OCI-LY1 (cell line): Measurements from ENCODE around the gene LAG3.

Experiments used
- H2AFZ ChIP-seq: fragments of 200-600 bp; sonication (generic), shearing (Covaris generic); 2 replicates; pipeline ENCODE4 v1.6.0; 2014; ENCODE audit warnings: antibody characterized with exemption, mild to moderate bottlenecking, low read length
- H3F3A ChIP-seq: fragments of 200-600 bp; sonication (generic), shearing (Covaris generic); 2 replicates; pipeline ENCODE4 v1.6.0; 2014; ENCODE audit warnings: mild to moderate bottlenecking, antibody characterized with exemption, low read length, moderate library complexity; ENCODE audit not compliant: insufficient read depth
- H3K27ac ChIP-seq: fragments of 200-600 bp; sonication (generic); 2 replicates; pipeline ENCODE4 v1.5.1; 2014; ENCODE audit warnings: low read length, mixed run types, mild to moderate bottlenecking, low read depth; ENCODE audit not compliant: poor library complexity, severe bottlenecking
- H3K27me3 ChIP-seq: fragments of 200-600 bp; sonication (generic); 2 replicates; pipeline ENCODE4 v1.6.0; 2014; ENCODE audit warnings: antibody characterized with exemption, mild to moderate bottlenecking, low read length, moderate library complexity; ENCODE audit not compliant: insufficient read depth
- H3K36me3 ChIP-seq: fragments of 200-600 bp; sonication (generic); 2 replicates; pipeline ENCODE4 v1.6.1; 2014; ENCODE audit warnings: mild to moderate bottlenecking, antibody characterized with exemption, low read length, moderate library complexity, mixed read lengths; ENCODE audit not compliant: insufficient read depth
- H3K4me1 ChIP-seq: fragments of 200-600 bp; sonication (generic); 2 replicates; pipeline ENCODE4 v1.5.1; 2014; ENCODE audit warnings: mild to moderate bottlenecking, low read length, moderate library complexity; ENCODE audit not compliant: insufficient read depth, severe bottlenecking
- H3K4me2 ChIP-seq: fragments of 200-600 bp; sonication (generic), shearing (Covaris generic); 2 replicates; pipeline ENCODE4 v1.6.1; 2014; ENCODE audit warnings: low read length
- H3K4me3 ChIP-seq: fragments of 200-600 bp; sonication (generic); 2 replicates; pipeline ENCODE4 v1.5.1; 2014; ENCODE audit warnings: low read length, low read depth, mild to moderate bottlenecking, mixed read lengths; ENCODE audit not compliant: poor library complexity, severe bottlenecking
- H3K79me2 ChIP-seq: fragments of 200-600 bp; shearing (Covaris generic); 2 replicates; pipeline ENCODE4 v1.6.1; 2016; ENCODE audit warnings: mixed run types, low read length, mixed read lengths; ENCODE audit not compliant: insufficient read depth
- H3K9ac ChIP-seq: fragments of 200-600 bp; sonication (generic), shearing (Covaris generic); 2 replicates; pipeline ENCODE4 v1.6.1; 2014; ENCODE audit warnings: mild to moderate bottlenecking, low read length, mixed read lengths
- H3K9me2 ChIP-seq: fragments of 200-600 bp; sonication (generic), shearing (Covaris generic); 2 replicates; pipeline ENCODE4 v1.6.1; 2014; ENCODE audit warnings: low read depth, mild to moderate bottlenecking, low read length, mixed read lengths
- H3K9me3 ChIP-seq: fragments of 200-600 bp; shearing (Covaris generic); 2 replicates; pipeline ENCODE4 v1.6.1; 2014; ENCODE audit warnings: low read length, mixed read lengths
- H4K20me1 ChIP-seq: fragments of 200-600 bp; sonication (generic), shearing (Covaris generic); 2 replicates; pipeline ENCODE4 v1.6.0; 2016; ENCODE audit warnings: mild to moderate bottlenecking, low read length; ENCODE audit not compliant: insufficient read depth
- CTCF ChIP-seq: fragments of 200-600 bp; sonication (generic), shearing (Covaris generic); IDR thresholded peaks from 2 replicates; pipeline ENCODE4 v1.5.1; 2017; ENCODE audit warnings: mild to moderate bottlenecking, antibody characterized with exemption, low read length, moderate library complexity, mixed read lengths
- EZH2 ChIP-seq: fragments of 200-600 bp; sonication (generic), shearing (Covaris generic); IDR thresholded peaks from 2 replicates; pipeline ENCODE4 v1.8.0; 2017; ENCODE audit warnings: borderline replicate concordance, mixed run types, mild to moderate bottlenecking, antibody characterized with exemption, low read length, moderate library complexity, mixed read lengths

Gene LAG3

GRCh38 chr12:6752921-6753771, 19.2 kb upstream of the LAG3 start, which contains the start of gene MLF2:
MLF2 (minus strand) TSS chr12:6753141; CDS start chr12:6752334, 807 bp downstream.
- Histone ChIP-seq H3K4me1 (peaks cover 10% of the 10 kb centered on the region), H3K27me3 (no peaks in the 10 kb centered on the region), H3K9ac (peak within 1 kb of the TSS; percentile 90), H3K4me2 (peak within 1 kb of the TSS; percentile 84), H3K4me3 (peak within 1 kb of the TSS; percentile 88), H3K9me2 (no peaks in the 10 kb centered on the region), H3K36me3 (peaks cover 28% of the 10 kb centered on the region), H3K9me3 (no peaks in the 10 kb centered on the region), H3F3A (no peaks in the 10 kb centered on the region), H4K20me1 (no peaks in the 10 kb centered on the region), H2AFZ (no peak within 1 kb of the TSS), H3K27ac (peak within 1 kb of the TSS; percentile 81), H3K79me2 (no peaks in the 10 kb centered on the region)
- no peak for TF ChIP-seq EZH2
- TF ChIP-seq CTCF: no peak; the same call in 1 of the 2 replicates

DNA sequence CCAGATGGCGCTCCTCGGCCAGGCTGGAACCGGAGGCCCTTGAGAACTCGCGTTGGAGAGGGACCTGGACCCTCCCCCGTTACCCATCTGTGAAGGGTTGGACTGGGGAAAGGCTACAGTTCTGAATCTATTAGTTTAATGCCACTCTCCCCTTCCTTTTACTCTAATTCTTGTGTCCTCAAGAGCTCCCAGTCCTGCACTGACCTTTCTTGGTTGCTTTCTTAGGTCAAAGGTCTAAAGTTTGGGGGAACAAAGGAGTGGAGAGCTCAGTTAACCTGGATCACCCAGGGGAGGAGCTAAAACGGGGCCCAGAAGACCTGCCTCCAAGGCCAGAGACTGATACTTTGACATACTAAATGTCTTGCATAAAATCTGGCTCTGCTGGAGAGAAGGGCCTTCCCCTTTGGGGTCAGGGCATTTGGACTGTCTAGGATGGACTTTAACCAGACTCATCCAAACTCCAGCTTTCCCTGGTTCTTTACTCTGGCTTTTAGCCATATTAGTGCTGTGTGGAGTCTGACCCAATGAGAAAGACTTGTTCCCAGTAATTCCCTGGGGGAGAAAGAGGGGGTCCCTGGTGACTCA, 18.5 kb upstream of the LAG3 start:
- H3F3A ChIP-seq: no peaks in the 10 kb centered on the region
- H3K4me2 ChIP-seq: peak overlapping the region; percentile 84
- H3K36me3 ChIP-seq: peaks cover 21% of the 10 kb centered on the region
- no peak overlapping the region for H2AFZ ChIP-seq
- H4K20me1 ChIP-seq: no peaks in the 10 kb centered on the region
- H3K79me2 ChIP-seq: no peaks in the 10 kb centered on the region
- H3K4me1 ChIP-seq: peaks cover 14% of the 10 kb centered on the region
- no peak overlapping the region for H3K27ac ChIP-seq
- TF ChIP-seq CTCF (peak; percentile 95; the same call in 1 of the 2 replicates), EZH2 (no peak)
- H3K9ac ChIP-seq: no peak overlapping the region
- no peaks in the 10 kb centered on the region for H3K9me3 ChIP-seq
- H3K4me3 ChIP-seq: no peak overlapping the region
- no peaks in the 10 kb centered on the region for H3K9me2 ChIP-seq
- no peaks in the 10 kb centered on the region for H3K27me3 ChIP-seq

DNA sequence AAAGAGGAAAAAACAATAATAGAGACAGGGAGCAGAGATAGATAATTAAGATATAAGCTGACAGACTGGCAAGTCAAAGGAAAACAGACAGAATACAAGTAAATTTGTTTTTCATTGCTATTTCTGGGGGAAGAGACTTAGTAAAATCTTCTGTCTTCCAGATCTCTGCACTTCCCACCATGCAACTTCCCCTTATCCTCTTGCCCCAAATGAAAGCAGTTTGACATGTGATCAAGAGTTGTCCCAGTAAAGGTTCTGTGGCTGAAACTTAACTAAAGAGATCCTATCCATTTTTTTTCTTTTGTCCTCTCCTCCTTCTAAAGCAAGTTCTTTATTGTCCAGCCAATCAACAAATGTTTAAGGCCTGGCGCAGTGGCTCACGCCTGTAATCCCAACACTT, 17.9 kb upstream of the LAG3 start:
- Histone ChIP-seq H4K20me1 (no peaks in the 10 kb centered on the region), H2AFZ (no peak overlapping the region), H3K4me2 (no peak overlapping the region), H3K27me3 (no peaks in the 10 kb centered on the region), H3K4me3 (no peak overlapping the region), H3K36me3 (peaks cover 16% of the 10 kb centered on the region), H3K9ac (no peak overlapping the region), H3K9me3 (no peaks in the 10 kb centered on the region), H3K79me2 (no peaks in the 10 kb centered on the region), H3K9me2 (no peaks in the 10 kb centered on the region), H3F3A (no peaks in the 10 kb centered on the region), H3K27ac (no peak overlapping the region), H3K4me1 (peaks cover 15% of the 10 kb centered on the region)
- no peak for TF ChIP-seq CTCF
- no peak for TF ChIP-seq EZH2
